ENCODE measurements around the gene ZNF362. TPM values are rescaled to one million over a fixed set of nuclear protein-coding genes. Genes with fewer than 3 reads are reported as not detected.
A peak's percentile ranks its signal among the peaks of the same experiment; 100 is the strongest.

Gene ZNF362
- total and polyA plus RNA-seq, 8 donors: 1.3 to 49.8 (median 8.8) TPM

DNA sequence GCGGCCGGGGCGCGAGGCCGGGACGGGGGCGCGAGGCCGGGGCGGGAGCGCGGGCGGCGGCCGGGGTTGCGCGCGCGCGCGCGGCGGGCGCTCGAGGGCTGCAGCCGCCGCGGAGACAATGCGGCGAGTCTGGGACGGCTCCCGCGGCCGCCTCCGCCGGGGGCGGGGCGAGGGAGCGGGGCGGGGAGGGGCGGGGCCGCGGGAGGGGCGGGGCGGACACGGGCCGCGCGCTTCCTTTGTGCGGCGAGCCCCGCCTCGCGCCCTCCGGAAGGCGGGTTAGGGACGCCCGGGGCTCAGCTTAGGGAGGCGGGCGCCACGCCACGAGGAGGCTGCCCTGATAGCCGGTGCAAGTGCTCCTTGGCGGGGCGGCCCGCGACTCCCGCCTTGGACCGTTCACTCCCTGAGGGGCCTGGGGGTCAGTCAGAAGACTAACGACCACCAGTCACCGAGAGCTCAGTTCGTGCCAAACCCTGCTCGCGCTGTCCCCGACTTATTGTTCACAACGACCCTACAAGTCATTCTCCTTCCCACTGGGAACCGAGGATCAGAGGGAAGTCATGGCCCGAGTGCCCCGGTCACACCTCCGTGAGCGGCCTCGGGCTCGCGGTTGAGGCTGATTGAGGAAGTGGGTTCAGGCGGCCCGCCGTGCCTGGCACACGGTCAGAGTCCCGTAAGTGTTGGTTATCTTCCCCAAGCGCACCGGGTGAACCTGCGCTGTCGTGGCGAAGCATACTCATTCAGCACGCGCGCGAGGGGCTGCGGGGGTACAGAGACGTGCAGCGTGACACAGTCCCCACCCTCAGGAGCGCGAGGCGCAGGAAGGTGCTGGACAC, 93.7 kb downstream of the ZNF362 start:
- peaks cover 3 to 16% (median 12%) of the 10 kb centered on the region in 4 donors for H3K36me3 ChIP-seq
- DNase-seq: peak; percentile 89 to 96
- H3K4me3 ChIP-seq: peak overlapping the region; percentile 81 to 97 (median 92)
- TF ChIP-seq POLR2A (IDR thresholded peaks at IDR 0.05): peak in 1 of 4 donors; percentile 22
- peak; percentile 74 to 85 (median 77) for TF ChIP-seq POLR2AphosphoS5 (IDR thresholded peaks at IDR 0.05)
- TF ChIP-seq EP300 (IDR thresholded peaks at IDR 0.05): no peak
- TF ChIP-seq, protein P1, sequence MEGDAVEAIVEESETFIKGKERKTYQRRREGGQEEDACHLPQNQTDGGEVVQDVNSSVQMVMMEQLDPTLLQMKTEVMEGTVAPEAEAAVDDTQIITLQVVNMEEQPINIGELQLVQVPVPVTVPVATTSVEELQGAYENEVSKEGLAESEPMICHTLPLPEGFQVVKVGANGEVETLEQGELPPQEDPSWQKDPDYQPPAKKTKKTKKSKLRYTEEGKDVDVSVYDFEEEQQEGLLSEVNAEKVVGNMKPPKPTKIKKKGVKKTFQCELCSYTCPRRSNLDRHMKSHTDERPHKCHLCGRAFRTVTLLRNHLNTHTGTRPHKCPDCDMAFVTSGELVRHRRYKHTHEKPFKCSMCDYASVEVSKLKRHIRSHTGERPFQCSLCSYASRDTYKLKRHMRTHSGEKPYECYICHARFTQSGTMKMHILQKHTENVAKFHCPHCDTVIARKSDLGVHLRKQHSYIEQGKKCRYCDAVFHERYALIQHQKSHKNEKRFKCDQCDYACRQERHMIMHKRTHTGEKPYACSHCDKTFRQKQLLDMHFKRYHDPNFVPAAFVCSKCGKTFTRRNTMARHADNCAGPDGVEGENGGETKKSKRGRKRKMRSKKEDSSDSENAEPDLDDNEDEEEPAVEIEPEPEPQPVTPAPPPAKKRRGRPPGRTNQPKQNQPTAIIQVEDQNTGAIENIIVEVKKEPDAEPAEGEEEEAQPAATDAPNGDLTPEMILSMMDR (IDR thresholded peaks at IDR 0.05): no peak
- H3K27ac ChIP-seq: peak overlapping the region; percentile 82 to 100 (median 99)
- WGBS, 5 donors: 0 to 2% (median 1%) methylated on average over 25 to 95 of the region's 104 CpGs
- peaks cover 21 to 51% (median 44%) of the 10 kb centered on the region in 4 donors for H3K4me1 ChIP-seq
- intact Hi-C loops (cut with DNase I; ENCODE audit: low total_unique reads): no loop called here
- no peaks in the 10 kb centered on the region for H3K27me3 ChIP-seq
- no peaks in the 10 kb centered on the region for H3K9me3 ChIP-seq

Small RNA genes lying within 50 kb of the gene (small RNA-seq; reads per million reads assigned to genes)
- 0 reads per million in 4 donors for gene RN7SKP16

Other genes starting within 250 kb of the ZNF362 start
- gene AK2, start 219.6 kb upstream of the ZNF362 start, total RNA-seq: 100 to 1,000 TPM in 4 of 5 donors, 10 to 100 TPM in 1; 71.0 to 263 (median 124) TPM
- gene AK2, start 219.6 kb upstream of the ZNF362 start, polyA plus RNA-seq: 100 to 1,000 TPM in 2 of 3 donors, 10 to 100 TPM in 1; 98.8 to 129 (median 107) TPM
- 10 to 100 TPM in 2 of 5 donors, 1 to 10 TPM in 2, not detected in 1; 2.0 to 39.7 (median 6.8) TPM for gene AZIN2, start 175.3 kb upstream of the ZNF362 start, total RNA-seq
- 1 to 10 TPM in 2 of 3 donors, under 1 TPM in 1; 0.61 to 2.0 (median 1.1) TPM for gene AZIN2, start 175.3 kb upstream of the ZNF362 start, polyA plus RNA-seq
- 10 to 100 TPM in 2 of 5 donors, 1 to 10 TPM in 3; 2.0 to 18.1 (median 4.5) TPM for gene TRIM62, start 74.4 kb upstream of the ZNF362 start, total RNA-seq
- gene TRIM62, start 74.4 kb upstream of the ZNF362 start, polyA plus RNA-seq: 1 to 10 TPM in 2 of 3 donors, under 1 TPM in 1; 0.76 to 3.2 (median 3.1) TPM
- not detected for gene A3GALT2, start 64.6 kb downstream of the ZNF362 start, total RNA-seq
- not detected for gene A3GALT2, start 64.6 kb downstream of the ZNF362 start, polyA plus RNA-seq
- gene PHC2, start 174.6 kb downstream of the ZNF362 start, total RNA-seq: 100 to 1,000 TPM in 3 of 5 donors, 10 to 100 TPM in 2; 72.0 to 123 (median 107) TPM
- gene PHC2, start 174.6 kb downstream of the ZNF362 start, polyA plus RNA-seq: 100 to 1,000 TPM in 2 of 3 donors, 10 to 100 TPM in 1; 70.8 to 140 (median 121) TPM
- gene ZSCAN20, start 216.2 kb downstream of the ZNF362 start, total RNA-seq: 1 to 10 TPM in 3 of 5 donors, under 1 TPM in 2; 0.29 to 8.4 (median 1.8) TPM
- 1 to 10 TPM in 1 of 3 donors, under 1 TPM in 2; 0.50 to 1.1 (median 0.61) TPM for gene ZSCAN20, start 216.2 kb downstream of the ZNF362 start, polyA plus RNA-seq

All from stomach (tissue), 9 donors.